ENCODE results near the gene AQP7.

DNA sequence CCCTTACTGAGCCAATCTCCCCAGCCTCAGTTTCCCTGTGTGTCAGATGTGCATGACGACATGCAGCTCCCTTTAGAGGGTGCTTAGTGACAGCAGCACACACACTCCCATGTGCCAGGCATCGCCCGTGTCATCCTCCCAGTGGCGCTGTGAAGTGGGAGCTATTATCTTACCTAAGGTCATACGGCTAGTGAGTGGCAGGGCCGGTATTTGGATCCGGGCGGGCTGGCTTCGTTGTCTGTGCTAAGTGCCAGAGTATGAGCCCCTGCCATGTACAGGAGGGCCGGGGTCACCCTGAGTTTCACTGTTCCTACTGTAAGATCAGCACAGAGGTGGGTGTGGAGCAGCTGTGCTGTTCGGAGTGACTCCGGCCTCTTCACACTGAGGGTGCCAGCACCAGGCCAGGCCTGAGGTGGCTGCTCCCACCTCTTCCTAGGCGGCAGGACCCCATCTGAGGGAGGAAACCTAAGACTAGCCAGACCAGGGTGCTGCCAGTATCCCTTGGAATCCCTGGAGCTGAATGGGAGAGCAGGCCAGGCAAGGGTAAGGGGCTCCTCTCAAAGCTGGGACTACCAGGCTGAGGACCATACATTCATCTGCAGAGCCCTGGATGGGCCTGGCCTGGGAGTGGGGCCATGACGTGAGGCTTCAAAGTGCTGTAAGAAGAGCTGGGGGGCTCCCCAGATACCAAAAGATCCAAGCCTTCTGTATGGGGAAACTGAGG, 22.5 kb downstream of the AQP7 start:
- TF ChIP-seq CTCF (conservative IDR thresholded peaks at IDR 0.05; ENCODE audit: low read depth, low read length), result no peak
- TF ChIP-seq EZH2 (IDR thresholded peaks at IDR 0.05; ENCODE audit: low read length, unreplicated experiment), result no peak
